ENCODE results near the gene AP1G2. TPM values are rescaled to one million over a fixed set of nuclear protein-coding genes. Genes with fewer than 3 reads are reported as not detected.

The AP1G2 gene
- total and polyA plus RNA-seq, 2 of the 13 experiments (the other 11 are each of a cell fraction or from before 2014, with no cell fraction given), result 96.9 to 611 TPM

DNA sequence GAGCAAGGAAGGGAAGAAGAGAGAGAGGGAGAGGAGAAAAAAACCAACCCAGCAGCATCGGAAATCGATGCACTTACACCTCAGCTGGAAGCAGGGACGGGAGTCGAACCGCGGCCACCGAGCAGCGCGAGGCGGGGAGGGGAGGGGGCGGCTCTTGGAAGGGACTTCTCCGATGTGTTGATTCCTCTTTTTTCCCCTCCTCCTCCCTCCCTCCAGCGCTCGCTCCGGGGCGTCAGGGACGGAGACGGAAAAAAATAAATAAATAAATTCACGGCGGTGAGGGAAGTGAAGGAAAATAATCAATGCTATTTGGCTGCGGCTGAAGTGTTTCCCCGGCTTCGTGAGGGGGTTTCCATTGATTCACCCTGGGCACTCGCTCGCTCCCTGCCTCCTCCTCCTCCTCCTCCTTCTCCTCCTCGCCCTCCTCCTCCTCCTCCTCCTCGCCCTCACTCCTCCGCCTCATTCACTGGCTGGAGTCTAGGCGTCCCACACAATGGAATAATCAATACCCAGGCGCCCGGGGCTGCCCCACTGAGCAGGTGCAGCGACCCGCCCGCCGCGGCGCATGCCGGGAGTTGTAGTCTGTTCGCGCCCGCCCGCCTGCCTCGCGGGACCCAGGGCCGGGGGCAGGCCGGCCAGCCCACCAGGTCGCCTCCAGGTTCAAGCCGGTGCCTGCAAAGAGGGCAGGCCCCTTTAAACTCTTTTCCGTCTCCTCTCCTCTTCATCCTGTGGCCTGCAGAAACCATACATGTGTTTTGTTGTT lies 16.1 kb downstream of the AP1G2 start, which contains the start of gene ZFHX2 (continued):
- TF ChIP-seq ARID2 (CRISPR knock-in tag; IDR thresholded peaks at IDR 0.05; ENCODE audit: borderline replicate concordance), result peak; percentile 24; the same call in 1 of the 2 replicates
- TF ChIP-seq MAFK (conservative IDR thresholded peaks at IDR 0.05 in 1 of 2, IDR thresholded peaks at IDR 0.05 in 1 of 2; ENCODE audit: low read length in 2 of 2), result no peak
- TF ChIP-seq ZNF567 (CRISPR knock-in tag; IDR thresholded peaks at IDR 0.05; ENCODE audit: borderline replicate concordance), result no peak
- 0 out of 2 replicates have a peak, but pooled peaks have one; percentile 15 for TF ChIP-seq ZSCAN9 (CRISPR knock-in tag; IDR thresholded peaks at IDR 0.05; ENCODE audit: borderline replicate concordance)
- peak; percentile 75; the same call in 1 of the 2 replicates for TF ChIP-seq CSRNP1 (CRISPR knock-in tag; IDR thresholded peaks at IDR 0.05)
- TF ChIP-seq KLF16 (CRISPR knock-in tag; IDR thresholded peaks at IDR 0.05), result peak in 1 of 2 experiments; percentile 72; a peak in 2 of 4 replicates
- TF ChIP-seq, protein P1, sequence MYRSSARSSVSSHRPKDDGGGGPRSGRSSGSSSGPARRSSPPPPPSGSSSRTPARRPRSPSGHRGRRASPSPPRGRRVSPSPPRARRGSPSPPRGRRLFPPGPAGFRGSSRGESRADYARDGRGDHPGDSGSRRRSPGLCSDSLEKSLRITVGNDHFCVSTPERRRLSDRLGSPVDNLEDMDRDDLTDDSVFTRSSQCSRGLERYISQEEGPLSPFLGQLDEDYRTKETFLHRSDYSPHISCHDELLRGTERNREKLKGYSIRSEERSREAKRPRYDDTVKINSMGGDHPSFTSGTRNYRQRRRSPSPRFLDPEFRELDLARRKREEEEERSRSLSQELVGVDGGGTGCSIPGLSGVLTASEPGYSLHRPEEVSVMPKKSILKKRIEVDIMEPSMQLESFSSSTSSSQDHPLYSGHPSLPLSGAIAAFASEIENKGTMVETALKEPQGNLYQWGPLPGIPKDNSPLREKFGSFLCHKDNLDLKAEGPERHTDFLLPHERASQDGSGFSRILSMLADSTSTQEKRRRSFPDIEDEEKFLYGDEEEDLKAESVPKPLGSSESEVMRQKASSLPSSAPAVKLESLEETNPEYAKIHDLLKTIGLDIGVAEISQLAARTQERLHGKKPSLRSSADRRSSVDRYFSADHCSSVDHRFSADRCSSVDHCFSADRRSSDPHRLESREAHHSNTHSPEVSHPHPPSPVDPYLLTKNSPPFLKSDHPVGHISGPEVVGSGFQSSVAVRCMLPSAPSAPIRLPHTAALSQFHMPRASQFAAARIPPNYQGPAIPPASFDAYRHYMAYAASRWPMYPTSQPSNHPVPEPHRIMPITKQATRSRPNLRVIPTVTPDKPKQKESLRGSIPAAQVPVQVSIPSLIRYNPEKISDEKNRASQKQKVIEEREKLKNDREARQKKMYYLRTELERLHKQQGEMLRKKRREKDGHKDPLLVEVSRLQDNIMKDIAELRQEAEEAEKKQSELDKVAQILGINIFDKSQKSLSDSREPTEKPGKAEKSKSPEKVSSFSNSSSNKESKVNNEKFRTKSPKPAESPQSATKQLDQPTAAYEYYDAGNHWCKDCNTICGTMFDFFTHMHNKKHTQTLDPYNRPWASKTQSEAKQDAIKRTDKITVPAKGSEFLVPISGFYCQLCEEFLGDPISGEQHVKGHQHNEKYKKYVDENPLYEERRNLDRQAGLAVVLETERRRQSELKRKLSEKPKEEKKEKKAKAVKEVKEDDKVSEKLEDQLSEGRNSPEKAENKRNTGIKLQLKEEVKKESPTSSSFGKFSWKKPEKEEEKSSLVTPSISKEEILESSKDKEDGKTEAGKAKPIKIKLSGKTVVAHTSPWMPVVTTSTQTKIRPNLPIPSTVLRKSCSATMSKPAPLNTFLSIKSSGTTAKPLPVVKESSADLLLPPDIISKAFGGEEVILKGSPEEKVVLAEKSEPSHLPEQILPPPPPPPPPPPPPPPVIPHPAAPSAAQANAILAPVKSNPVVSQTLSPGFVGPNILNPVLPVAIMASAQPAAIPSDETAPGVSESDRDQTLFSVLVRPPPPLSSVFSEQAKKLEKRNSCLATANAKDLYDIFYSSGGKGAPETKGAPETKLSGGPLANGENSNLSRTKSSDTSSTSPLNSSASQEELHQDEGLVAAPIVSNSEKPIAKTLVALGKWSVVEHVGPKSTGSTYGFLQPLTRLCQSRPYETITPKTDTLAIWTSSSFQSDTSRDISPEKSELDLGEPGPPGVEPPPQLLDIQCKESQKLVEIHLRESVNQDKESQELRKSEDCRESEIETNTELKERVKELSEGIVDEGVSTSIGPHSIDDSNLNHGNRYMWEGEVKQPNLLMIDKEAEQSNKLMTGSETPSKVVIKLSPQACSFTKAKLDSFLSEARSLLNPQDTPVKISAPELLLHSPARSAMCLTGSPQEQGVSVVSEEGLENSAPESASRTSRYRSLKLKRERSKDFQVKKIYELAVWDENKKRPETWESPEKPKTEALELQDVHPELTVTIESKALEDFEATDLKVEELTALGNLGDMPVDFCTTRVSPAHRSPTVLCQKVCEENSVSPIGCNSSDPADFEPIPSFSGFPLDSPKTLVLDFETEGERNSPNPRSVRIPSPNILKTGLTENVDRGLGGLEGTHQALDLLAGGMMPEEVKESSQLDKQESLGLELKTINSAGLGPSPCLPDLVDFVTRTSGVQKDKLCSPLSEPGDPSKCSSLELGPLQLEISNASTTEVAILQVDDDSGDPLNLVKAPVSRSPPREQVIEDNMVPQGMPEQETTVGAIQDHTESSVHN (CRISPR knock-in tag; IDR thresholded peaks at IDR 0.05), result no peak; the same call in 1 of the 2 replicates
- TF ChIP-seq, protein P2, sequence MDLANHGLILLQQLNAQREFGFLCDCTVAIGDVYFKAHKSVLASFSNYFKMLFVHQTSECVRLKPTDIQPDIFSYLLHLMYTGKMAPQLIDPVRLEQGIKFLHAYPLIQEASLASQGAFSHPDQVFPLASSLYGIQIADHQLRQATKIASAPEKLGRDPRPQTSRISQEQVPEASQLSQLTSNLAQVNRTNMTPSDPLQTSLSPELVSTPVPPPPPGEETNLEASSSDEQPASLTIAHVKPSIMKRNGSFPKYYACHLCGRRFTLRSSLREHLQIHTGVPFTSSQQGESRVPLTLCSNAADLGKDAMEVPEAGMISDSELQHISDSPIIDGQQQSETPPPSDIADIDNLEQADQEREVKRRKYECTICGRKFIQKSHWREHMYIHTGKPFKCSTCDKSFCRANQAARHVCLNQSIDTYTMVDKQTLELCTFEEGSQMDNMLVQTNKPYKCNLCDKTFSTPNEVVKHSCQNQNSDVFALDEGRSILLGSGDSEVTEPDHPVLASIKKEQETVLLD (CRISPR knock-in tag; IDR thresholded peaks at IDR 0.05; ENCODE audit: low read depth), result no peak
- 0 out of 2 replicates have a peak, but pooled peaks have one; percentile 37 for TF ChIP-seq ZNF777 (CRISPR knock-in tag; IDR thresholded peaks at IDR 0.05)
- TF ChIP-seq CCDC6 (CRISPR knock-in tag; IDR thresholded peaks at IDR 0.05), result no peak
- TF ChIP-seq ZFP1 (CRISPR knock-in tag; IDR thresholded peaks at IDR 0.05), result peak; percentile 14; the same call in 1 of the 2 replicates
- TF ChIP-seq ZNF703 (CRISPR knock-in tag; IDR thresholded peaks at IDR 0.05; ENCODE audit: borderline replicate concordance), result no peak
- TF ChIP-seq ZSCAN30 (CRISPR knock-in tag; IDR thresholded peaks at IDR 0.05), result no peak
- TF ChIP-seq ZNF678 (CRISPR knock-in tag; IDR thresholded peaks at IDR 0.05), result 0 out of 2 replicates have a peak, but pooled peaks have one; percentile 63
- TF ChIP-seq SRSF9 (IDR thresholded peaks at IDR 0.05; ENCODE audit: borderline replicate concordance, insufficient read depth, low read depth, low read length, poor library complexity, severe bottlenecking), result no peak
- TF ChIP-seq ZBTB38 (CRISPR knock-in tag; IDR thresholded peaks at IDR 0.05), result peak; percentile 89
- TF ChIP-seq NR2C2 (CRISPR knock-in tag; IDR thresholded peaks at IDR 0.05; ENCODE audit: borderline replicate concordance), result peak; percentile 97
